HG02884 (cell line): ENCODE measurements around the gene KCNQ1.

Experiments used
- ATAC-seq: cut with Tn5 transposase; IDR thresholded peaks from one replicate; pipeline ENCODE4 v1.9.1; 2021; ENCODE audit warnings: mild to moderate bottlenecking, moderate library complexity; ENCODE audit not compliant: unreplicated experiment

KCNQ1 gene

GRCh38 chr11:2672553-2673249 is 227.9 kb downstream of the KCNQ1 start:
- no peak for ATAC-seq

GRCh38 chr11:2673250-2673610 is 228.4 kb downstream of the KCNQ1 start:
- ATAC-seq: no peak

GRCh38 chr11:2673871-2674471 is 229.2 kb downstream of the KCNQ1 start:
- no peak for ATAC-seq

GRCh38 chr11:2674658-2675131 is 229.9 kb downstream of the KCNQ1 start:
- no peak for ATAC-seq

- ATAC-seq: no peak
Measured at GRCh38 chr11:2675540-2675939, 230.7 kb downstream of the KCNQ1 start.

- ATAC-seq: no peak
Measured at GRCh38 chr11:2677127-2677526, 232.3 kb downstream of the KCNQ1 start.

- ATAC-seq: no peak
Measured at GRCh38 chr11:2678396-2678795, 233.6 kb downstream of the KCNQ1 start.

GRCh38 chr11:2679011-2679676 is 234.3 kb downstream of the KCNQ1 start:
- ATAC-seq: no peak

- ATAC-seq: no peak
Measured at GRCh38 chr11:2681408-2682145, 236.8 kb downstream of the KCNQ1 start.

- ATAC-seq: no peak
Measured at GRCh38 chr11:2683806-2684205, 239.0 kb downstream of the KCNQ1 start.

- no peak for ATAC-seq
Measured at GRCh38 chr11:2684581-2684980, 239.8 kb downstream of the KCNQ1 start.

GRCh38 chr11:2685051-2685450 is 240.2 kb downstream of the KCNQ1 start:
- no peak for ATAC-seq

GRCh38 chr11:2685566-2686359 is 241.0 kb downstream of the KCNQ1 start:
- ATAC-seq: no peak

GRCh38 chr11:2686360-2687222 is 241.8 kb downstream of the KCNQ1 start:
- no peak for ATAC-seq

- ATAC-seq: no peak
Measured at GRCh38 chr11:2687223-2687530, 242.4 kb downstream of the KCNQ1 start.

GRCh38 chr11:2687782-2688191 is 243.0 kb downstream of the KCNQ1 start:
- no peak for ATAC-seq

GRCh38 chr11:2688381-2689231 is 243.8 kb downstream of the KCNQ1 start:
- ATAC-seq: no peak

- ATAC-seq: no peak
Measured at GRCh38 chr11:2689651-2690575, 245.1 kb downstream of the KCNQ1 start.
